Subcutaneous adipose tissue (tissue), 4 donors: ENCODE results near the gene NARF. TPM values are rescaled to one million over a fixed set of nuclear protein-coding genes. Genes with fewer than 3 reads are reported as not detected.

Experiments used
- CTCF ChIP-seq: fragments of 450-650 bp; IDR thresholded peaks from one replicate; pipeline ENCODE4 v1.5.1; 2016; ENCODE audit warnings: low read depth, mild to moderate bottlenecking, control low read depth, antibody characterized with exemption, moderate library complexity
- total RNA-seq, 4 donors: library from RNA; depleted of rRNA; stranded (reverse); fragments of >200 nt; gene quantifications; one replicate each; pipeline ENCODE4 v1.1.0, GENCODE V29; 2016

The NARF gene
- total RNA-seq, 4 donors from 2014 or later, result 32.6 to 56.7 (median 42.8) TPM

GRCh38 chr17:82435103-82435502 is 23.4 kb upstream of the NARF start:
- TF ChIP-seq CTCF, result no peak

GRCh38 chr17:82435601-82436583 is 22.6 kb upstream of the NARF start:
- no peak for TF ChIP-seq CTCF

GRCh38 chr17:82436601-82437324 is 21.8 kb upstream of the NARF start:
- TF ChIP-seq CTCF, result no peak

GRCh38 chr17:82437325-82437668 is 21.2 kb upstream of the NARF start:
- no peak for TF ChIP-seq CTCF

- no peak for TF ChIP-seq CTCF
Measured at GRCh38 chr17:82438401-82439193, 19.9 kb upstream of the NARF start.

GRCh38 chr17:82439194-82439828 is 19.2 kb upstream of the NARF start:
- no peak for TF ChIP-seq CTCF
